Muscle of leg (tissue), 11 donors: ENCODE results near the gene ANKRD36C. TPM values are rescaled to one million over a fixed set of nuclear protein-coding genes. Genes with fewer than 3 reads are reported as not detected.
"Not testable (repeated sequence)": the region's sequence is repeated elsewhere in the genome, so short reads cannot be mapped to it uniquely, and the experiment has no call there.

Experiments
- DNase-seq: peaks from one replicate; pipeline ENCODE4 v3.0.0; 2013
- H3K27ac ChIP-seq: one replicate; pipeline ENCODE4 v1.5.1; 2013; ENCODE audit warnings: mild to moderate bottlenecking, low read length, control low read depth
- H3K27me3 ChIP-seq: one replicate; pipeline ENCODE4 v1.6.1; 2013; ENCODE audit warnings: low read length; ENCODE audit not compliant: control insufficient read depth, insufficient read depth
- H3K36me3 ChIP-seq: one replicate; pipeline ENCODE4 v1.6.1; 2013; ENCODE audit warnings: low read length; ENCODE audit not compliant: control insufficient read depth, insufficient read depth
- H3K4me1 ChIP-seq: one replicate; pipeline ENCODE4 v1.6.1; 2013; ENCODE audit warnings: low read length; ENCODE audit not compliant: control insufficient read depth, insufficient read depth
- H3K4me3 ChIP-seq: one replicate; pipeline ENCODE4 v1.5.1; 2013; ENCODE audit warnings: low read length, control low read depth
- H3K9me3 ChIP-seq: replicated peaks from 2 replicates; pipeline ENCODE4 v1.6.1; 2013; ENCODE audit warnings: low read depth, low read length; ENCODE audit not compliant: control insufficient read depth
- WGBS: methylation state at CpG from one replicate; pipeline ENCODE4 v1.1.5; 2013; ENCODE audit warnings: missing lambda C conversion rate; ENCODE audit not compliant: insufficient coverage; 5-methylcytosine and 5-hydroxymethylcytosine counted together
- polyA plus RNA-seq, 8 donors: library from polyadenylated mRNA; unstranded; fragments of 120-200 nt; gene quantifications; one replicate each; pipeline versions ENCODE4 v1.2.1 to v1.2.3, GENCODE V29; 2013; ENCODE audit warnings: inconsistent platforms in 1 of 8, low replicate concordance in 1 of 8; ENCODE audit not compliant: insufficient read length in 8 of 8, insufficient read depth in 1 of 8
- total RNA-seq: library from RNA; stranded (reverse); fragments of 120-200 nt; gene quantifications from one replicate; pipeline ENCODE4 v1.2.4, GENCODE V29; 2013

The ANKRD36C gene
- total and polyA plus RNA-seq, 9 donors, result 5.3 to 92.9 (median 14.5) TPM

DNA sequence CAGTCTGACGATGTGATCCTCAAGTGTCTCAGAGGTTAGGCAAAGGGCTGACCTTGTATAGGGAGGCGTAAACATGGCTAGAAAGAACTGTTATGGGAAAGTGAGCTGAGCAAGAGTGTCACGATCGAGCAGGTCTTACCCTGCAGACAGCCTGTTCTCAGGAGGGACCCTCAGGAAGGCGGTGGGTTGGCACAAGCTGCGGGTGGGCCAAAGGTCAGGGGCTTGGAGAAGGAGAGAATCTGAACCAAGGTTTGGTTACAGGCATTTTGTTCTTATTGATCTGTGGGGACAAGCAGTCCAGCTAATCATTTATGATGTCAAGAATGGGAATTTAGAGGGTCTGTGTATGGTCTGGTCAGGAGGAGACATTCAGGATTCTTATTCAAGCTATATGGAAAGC is 16.4 kb upstream of the ANKRD36C start:
- DNase-seq, H3K4me3 ChIP-seq, H3K27ac ChIP-seq, H3K9me3 ChIP-seq, H3K27me3 ChIP-seq, H3K36me3 ChIP-seq, H3K4me1 ChIP-seq: not testable (repeated sequence)
- WGBS, result 66% methylated on average over 6 of the region's 6 CpGs

DNA sequence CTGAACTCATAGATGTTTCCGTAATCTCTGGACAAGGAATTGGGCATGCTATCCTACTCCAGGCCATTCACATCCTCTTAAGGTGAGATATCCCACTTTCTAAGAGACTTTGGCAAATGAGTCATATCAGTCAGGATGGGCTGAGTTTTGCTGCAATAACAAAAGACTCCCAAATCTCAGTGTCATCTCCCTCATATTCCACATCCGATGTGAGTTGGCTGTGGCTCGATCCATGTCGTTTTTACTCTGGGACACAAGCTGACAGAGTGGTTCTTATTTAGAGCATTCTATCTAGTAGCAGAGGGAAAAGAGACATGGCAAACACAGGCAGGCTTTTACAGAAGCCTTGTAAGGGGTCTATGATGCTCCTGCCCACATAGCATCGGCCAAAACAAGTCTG is 14.6 kb upstream of the ANKRD36C start:
- not testable (repeated sequence) for DNase-seq, H3K4me1 ChIP-seq, H3K27ac ChIP-seq, H3K27me3 ChIP-seq, H3K36me3 ChIP-seq, H3K9me3 ChIP-seq, H3K4me3 ChIP-seq
- WGBS, result 90% methylated on average over 2 of the region's 5 CpGs

DNA sequence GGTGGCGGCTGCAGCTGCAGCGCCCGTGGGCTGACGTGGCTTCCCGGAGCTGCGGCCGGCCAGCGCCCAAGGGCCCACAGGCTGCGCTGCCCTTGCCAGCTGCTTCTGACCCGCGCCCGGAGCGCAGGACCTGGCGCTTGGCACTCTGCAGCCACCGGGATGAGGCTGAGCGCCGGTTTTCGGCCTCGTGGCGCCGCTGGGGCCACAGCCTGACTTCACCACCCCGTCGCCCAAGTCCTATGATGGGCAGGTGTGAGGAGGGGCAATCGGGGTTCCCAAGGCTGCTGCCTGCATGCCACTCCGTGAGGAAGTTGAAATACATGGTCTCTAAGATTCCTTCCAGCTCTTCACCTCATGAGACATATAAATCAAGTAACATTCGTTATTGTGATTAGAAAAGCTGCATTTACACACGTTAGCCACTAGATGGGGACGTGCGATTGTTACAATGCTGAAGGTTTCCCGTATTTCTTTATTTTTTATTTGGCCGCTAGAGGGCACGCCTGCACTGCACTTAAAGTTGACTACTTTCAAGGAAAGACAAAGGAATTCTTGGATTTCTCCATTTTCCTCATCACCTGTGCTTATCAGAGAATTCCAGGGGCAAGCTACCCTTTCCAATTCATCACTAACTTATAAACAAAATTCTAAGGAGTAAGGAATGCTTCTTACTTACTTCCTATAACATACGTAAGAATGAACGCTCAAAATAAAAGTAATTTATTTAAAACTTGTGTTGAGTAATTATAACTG is 1.1 kb upstream of the ANKRD36C start:
- WGBS, result 2% methylated on average over 9 of the region's 34 CpGs
- not testable (repeated sequence) for H3K27me3 ChIP-seq, H3K9me3 ChIP-seq, H3K4me1 ChIP-seq, H3K36me3 ChIP-seq
- DNase-seq, result peak; percentile 69
- Histone ChIP-seq H3K4me3 (peak overlapping the region; percentile 59), H3K27ac (peak overlapping the region; percentile 84)

DNA sequence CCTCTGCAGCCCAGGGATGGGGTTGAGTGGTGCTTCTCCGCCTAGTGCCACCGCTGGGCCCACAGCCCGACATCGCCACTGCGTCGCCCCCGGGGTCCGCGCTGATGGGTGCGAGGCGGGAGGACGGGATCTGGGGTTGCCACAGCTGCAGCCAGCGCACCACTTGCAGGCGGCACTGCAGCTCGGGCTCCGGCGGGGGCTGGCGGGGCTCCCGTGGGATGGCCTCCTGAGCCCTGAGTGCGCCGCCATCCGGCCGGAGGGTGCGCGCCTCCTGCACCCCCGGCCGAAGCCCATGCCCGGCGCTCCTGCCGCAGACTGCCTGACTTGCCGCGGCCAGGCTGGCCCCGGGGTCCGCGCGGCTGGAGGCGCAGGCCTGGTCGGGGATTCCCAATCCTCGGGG is 478 bp upstream of the ANKRD36C start:
- WGBS, result no CpG with 5 or more reads among the region's 39 CpGs
- H3K4me1 ChIP-seq, H3K36me3 ChIP-seq, H3K27ac ChIP-seq, H3K9me3 ChIP-seq, H3K27me3 ChIP-seq, DNase-seq: not testable (repeated sequence)
- H3K4me3 ChIP-seq, result peak overlapping the region; percentile 59

DNA sequence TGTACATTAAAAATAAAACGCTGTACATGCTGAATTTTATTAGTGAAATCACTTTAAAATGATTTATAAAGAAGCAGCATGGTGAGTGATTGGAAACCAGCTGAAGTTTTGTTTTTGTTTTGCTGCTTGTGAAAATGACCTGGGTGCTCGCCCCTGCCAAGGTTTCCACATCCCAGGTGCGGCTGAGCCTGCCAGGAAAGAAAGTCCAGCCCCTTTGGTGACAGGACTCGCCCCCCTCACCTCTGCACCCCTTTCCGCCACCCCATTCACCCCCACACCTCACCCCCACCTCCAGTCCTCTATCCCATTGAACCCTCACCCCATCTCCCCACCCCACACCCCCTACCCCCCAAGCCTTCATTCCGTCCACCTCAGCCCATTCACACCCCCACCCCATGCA is 740 bp downstream of the ANKRD36C start:
- not testable (repeated sequence) for H3K36me3 ChIP-seq, H3K4me1 ChIP-seq, DNase-seq, H3K27me3 ChIP-seq, H3K27ac ChIP-seq, H3K9me3 ChIP-seq
- WGBS, result no CpG with 5 or more reads among the region's 6 CpGs
- peak overlapping the region; percentile 13 for H3K4me3 ChIP-seq

DNA sequence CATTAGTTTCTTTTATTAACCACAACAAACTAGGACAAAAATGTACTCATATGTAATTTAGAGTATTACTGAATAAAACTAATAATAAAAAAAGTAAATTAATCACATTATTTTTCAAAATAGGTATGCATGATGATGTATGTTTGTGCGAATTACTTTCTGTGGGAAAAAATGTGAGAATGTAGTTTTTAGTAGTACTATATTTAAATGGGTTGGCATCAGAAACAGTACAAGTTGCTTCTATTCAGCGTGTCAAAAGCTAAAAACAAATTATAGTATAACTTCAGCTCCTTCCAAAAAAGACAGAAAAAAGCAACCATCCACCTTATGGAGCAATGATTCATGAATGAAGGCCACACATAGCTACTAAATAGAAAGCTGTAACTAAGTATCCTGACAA is 40.0 kb downstream of the ANKRD36C start:
- not testable (repeated sequence) for H3K27me3 ChIP-seq, DNase-seq, H3K36me3 ChIP-seq, H3K9me3 ChIP-seq, H3K4me3 ChIP-seq, H3K27ac ChIP-seq, H3K4me1 ChIP-seq
- no CpG with 5 or more reads among the region's 2 CpGs for WGBS

DNA sequence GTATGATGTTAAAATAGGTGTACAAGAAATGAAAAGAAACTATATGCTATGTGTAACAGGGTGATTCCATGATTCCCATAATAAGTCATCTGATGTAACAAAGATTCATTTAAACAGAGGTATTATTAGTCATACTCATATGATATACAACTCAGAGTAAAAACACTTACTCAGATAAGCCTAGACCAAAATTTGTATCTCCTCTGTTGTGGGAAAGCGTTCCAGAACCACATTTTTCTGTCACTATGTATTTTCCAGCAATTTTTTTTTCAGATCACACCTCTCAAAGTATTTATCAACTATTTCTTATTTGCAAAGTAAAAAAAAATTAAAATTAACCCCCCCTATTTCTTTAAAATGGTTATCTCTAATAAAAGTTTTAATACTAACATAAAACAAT is 43.6 kb downstream of the ANKRD36C start:
- WGBS, result no CpG with 5 or more reads among the region's 1 CpG
- not testable (repeated sequence) for H3K27ac ChIP-seq, DNase-seq, H3K4me3 ChIP-seq, H3K9me3 ChIP-seq, H3K36me3 ChIP-seq, H3K27me3 ChIP-seq, H3K4me1 ChIP-seq

DNA sequence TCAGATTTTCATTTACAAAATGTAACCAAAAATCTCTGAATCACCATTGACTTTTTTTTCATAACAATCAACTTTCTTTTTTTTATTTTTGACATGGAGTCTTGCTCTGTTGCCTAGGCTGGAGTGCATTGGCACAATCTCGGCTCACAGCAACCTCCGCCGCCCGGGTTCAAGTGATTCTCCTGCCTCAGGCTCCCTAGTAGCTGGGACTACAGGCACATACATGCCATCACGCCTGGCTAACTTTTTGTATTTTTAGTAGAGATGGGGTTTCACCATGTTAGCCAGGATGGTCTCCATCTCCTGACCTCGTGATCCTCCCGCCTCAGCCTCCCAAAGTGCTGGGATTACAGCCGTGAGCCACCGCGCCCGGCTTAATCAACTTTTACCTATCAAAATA is 51.7 kb downstream of the ANKRD36C start:
- H3K4me1 ChIP-seq, H3K27ac ChIP-seq, H3K36me3 ChIP-seq, H3K9me3 ChIP-seq, H3K27me3 ChIP-seq, H3K4me3 ChIP-seq, DNase-seq: not testable (repeated sequence)
- 97% methylated on average over 5 of the region's 11 CpGs for WGBS

DNA sequence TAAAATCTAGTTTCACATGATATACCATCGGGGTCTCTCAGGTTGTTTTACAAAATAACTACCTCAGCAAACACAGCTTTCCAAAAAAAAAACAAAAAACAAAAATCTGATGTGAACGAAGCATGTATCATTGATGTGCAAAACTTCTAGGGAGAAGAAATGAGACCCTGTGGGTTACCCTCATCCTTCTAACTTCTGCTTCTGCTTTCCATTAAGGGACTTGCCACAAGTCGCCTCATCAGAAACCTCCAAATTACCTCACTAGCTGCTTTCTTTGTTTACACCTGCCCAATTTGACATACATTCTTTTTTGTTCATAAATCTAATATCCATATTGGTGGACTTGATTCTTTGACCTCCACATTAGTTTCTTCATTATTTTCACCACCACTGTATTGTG is 60.9 kb downstream of the ANKRD36C start:
- DNase-seq, H3K4me1 ChIP-seq, H3K36me3 ChIP-seq, H3K4me3 ChIP-seq, H3K27ac ChIP-seq, H3K9me3 ChIP-seq, H3K27me3 ChIP-seq: not testable (repeated sequence)
- WGBS, result no CpG with 5 or more reads among the region's 3 CpGs

DNA sequence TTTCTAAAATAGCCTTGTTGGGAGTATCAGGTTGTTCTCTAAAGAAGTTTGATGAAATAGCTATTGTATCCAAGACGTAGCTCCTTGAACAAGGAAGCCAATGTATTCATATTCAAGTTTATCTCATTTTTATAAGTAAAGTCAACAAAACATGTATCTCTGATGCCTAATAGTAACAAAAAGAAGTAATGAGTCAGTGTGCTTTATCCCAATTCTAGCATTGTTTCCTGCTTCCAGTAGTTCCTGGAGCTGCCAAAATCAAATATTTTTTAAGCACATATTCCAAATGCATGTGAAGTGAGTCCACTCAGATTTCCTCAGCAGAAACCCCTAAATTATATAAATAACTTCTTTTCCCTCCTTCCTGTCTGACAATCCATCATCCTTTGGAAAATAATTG is 74.6 kb downstream of the ANKRD36C start:
- H3K9me3 ChIP-seq, DNase-seq, H3K27ac ChIP-seq, H3K27me3 ChIP-seq, H3K4me3 ChIP-seq, H3K36me3 ChIP-seq, H3K4me1 ChIP-seq: not testable (repeated sequence)
- no CpG with 5 or more reads among the region's 1 CpG for WGBS

DNA sequence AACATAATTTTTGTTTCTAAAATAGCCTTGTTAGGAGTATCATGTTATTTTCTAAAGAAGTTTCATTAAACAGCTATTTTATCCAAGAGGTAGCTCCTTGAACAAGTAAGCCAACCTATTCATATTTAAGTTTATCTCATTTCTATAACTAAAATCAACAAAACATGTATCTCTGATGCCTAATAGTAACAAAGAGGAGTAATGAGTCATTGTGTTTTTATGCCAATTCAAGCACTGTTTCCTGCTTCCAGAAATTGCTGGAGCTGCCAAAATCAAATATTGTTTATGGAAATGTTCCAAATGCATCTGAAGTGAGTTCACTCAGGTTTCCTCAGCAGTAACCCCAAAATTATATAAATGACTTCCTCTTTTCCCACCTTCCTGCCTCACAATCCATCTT is 76.5 kb downstream of the ANKRD36C start:
- H3K4me3 ChIP-seq, DNase-seq, H3K27ac ChIP-seq, H3K27me3 ChIP-seq, H3K9me3 ChIP-seq, H3K4me1 ChIP-seq: not testable (repeated sequence)
- H3K36me3 ChIP-seq, result peaks cover 11% of the 10 kb centered on the region
